Naive thymus-derived CD4-positive, alpha-beta T cell (primary cell): ENCODE data around the gene CENPH. TPM values are rescaled to one million over a fixed set of nuclear protein-coding genes. Genes with fewer than 3 reads are reported as not detected.

ENCODE experiments used
- ATAC-seq: fragments of 150-1000 bp; cut with Tn5 transposase; 2 replicates; pipeline ENCODE4 v1.10.0; 2021; ENCODE audit warnings: mild to moderate bottlenecking, moderate library complexity
- CTCF ChIA-PET: fragments of 350-600 bp; sonication (Branson Sonifier 250); formaldehyde crosslinking; loops from one replicate; lab custom pipeline; 2021; ENCODE audit warnings: antibody characterized with exemption; lab: Charles Lee
- POLR2A ChIA-PET: fragments of 350-600 bp; sonication (Branson Sonifier 250); formaldehyde crosslinking; loops from one replicate; lab custom pipeline; 2021; ENCODE audit warnings: antibody characterized with exemption, inconsistent platforms; lab: Charles Lee
- DNase-seq, 9 donors: peaks; one replicate each; pipeline versions ENCODE4 v3.0.0 to v3.0.0-alpha.2; 2020 to 2022; ENCODE audit warnings: mixed read lengths in 1 of 9
- H3K27ac ChIP-seq: one replicate; pipeline ENCODE4 v1.7.0; 2013; ENCODE audit warnings: mild to moderate bottlenecking, low read depth, low read length, moderate library complexity
- H3K27me3 ChIP-seq, 2 donors: one replicate each; pipeline ENCODE4 v1.7.0; 2013; ENCODE audit warnings: low read length in 2 of 2, mild to moderate bottlenecking in 2 of 2, moderate library complexity in 2 of 2; ENCODE audit not compliant: control insufficient read depth in 2 of 2, insufficient read depth in 2 of 2
- H3K36me3 ChIP-seq, 3 experiments: 1 replicate in 2 of 3; 2 replicates in 1 of 3; pipeline ENCODE4 v1.7.0; 2013; ENCODE audit warnings: low read length in 3 of 3, mild to moderate bottlenecking in 3 of 3, moderate library complexity in 1 of 3; ENCODE audit not compliant: insufficient read depth in 3 of 3, control insufficient read depth in 2 of 3
- H3K4me1 ChIP-seq, 2 donors: one replicate each; pipeline ENCODE4 v1.7.0; 2013; ENCODE audit warnings: low read length in 2 of 2, mild to moderate bottlenecking in 2 of 2, moderate library complexity in 1 of 2; ENCODE audit not compliant: control insufficient read depth in 2 of 2, insufficient read depth in 2 of 2
- H3K4me3 ChIP-seq: 2 replicates; pipeline ENCODE4 v1.7.0; 2013; ENCODE audit warnings: mild to moderate bottlenecking, low read length
- H3K9me3 ChIP-seq, 3 experiments: 1 replicate in 2 of 3; 2 replicates in 1 of 3; pipeline ENCODE4 v1.7.0; 2013; ENCODE audit warnings: low read length in 3 of 3; ENCODE audit not compliant: control insufficient read depth in 2 of 3
- H3K27ac Mint-ChIP-seq, 9 donors: one replicate each; pipeline ENCODE4 v1.8.0; 2020 to 2022; ENCODE audit warnings: mixed read lengths in 9 of 9, mild to moderate bottlenecking in 8 of 9, moderate library complexity in 5 of 9, inconsistent platforms in 2 of 9
- H3K27me3 Mint-ChIP-seq, 5 donors: one replicate each; pipeline ENCODE4 v1.8.0; 2021 to 2022; ENCODE audit warnings: mixed read lengths in 5 of 5, mild to moderate bottlenecking in 1 of 5
- H3K36me3 Mint-ChIP-seq, 5 donors: one replicate each; pipeline ENCODE4 v1.8.0; 2020 to 2022; ENCODE audit warnings: mixed read lengths in 5 of 5, mild to moderate bottlenecking in 3 of 5, inconsistent platforms in 1 of 5
- H3K4me1 Mint-ChIP-seq, 7 donors: one replicate each; pipeline ENCODE4 v1.8.0; 2020 to 2022; ENCODE audit warnings: mixed read lengths in 7 of 7, mild to moderate bottlenecking in 3 of 7, inconsistent platforms in 1 of 7
- H3K4me3 Mint-ChIP-seq, 10 donors: one replicate each; pipeline ENCODE4 v1.8.0; 2020 to 2022; ENCODE audit warnings: mild to moderate bottlenecking in 10 of 10, mixed read lengths in 10 of 10, moderate library complexity in 6 of 10, inconsistent platforms in 2 of 10
- H3K9me3 Mint-ChIP-seq, 11 donors: one replicate each; pipeline ENCODE4 v1.8.0; 2020 to 2022; ENCODE audit warnings: mixed read lengths in 11 of 11, mild to moderate bottlenecking in 4 of 11, inconsistent platforms in 1 of 11, moderate library complexity in 1 of 11
- intact Hi-C, 2 donors: fragments of 100-400 bp; cut with micrococcal nuclease; formaldehyde crosslinking; loops; one replicate each; pipeline ENCODE4 v1.15.1; 2023
- polyA plus RNA-seq, 2 donors: library from polyadenylated mRNA; unstranded; fragments of 300-500 nt; fragmentation: Illumina TruSeq; gene quantifications; one replicate each; pipeline ENCODE4 v1.2.3, GENCODE V29; 2021
- total RNA-seq, 6 experiments: library from RNA in 5 of 6; stranded (reverse) in 5 of 6; gene quantifications; 1 replicate in 5 of 6; 2 replicates in 1 of 6; pipeline ENCODE4 v1.2.3 and lab custom pipeline; 2021 to 2026

The CENPH gene
- total and polyA plus RNA-seq, 7 experiments from 2014 or later: 3.4 to 25.3 (median 8.2) TPM

- H3K9me3 ChIP-seq: no peaks in the 10 kb centered on the region
- no peak overlapping the region for H3K27ac Mint-ChIP-seq
- no peak overlapping the region for H3K27ac ChIP-seq
- no peaks in the 10 kb centered on the region for H3K4me1 ChIP-seq
- no peak overlapping the region for H3K4me3 Mint-ChIP-seq
- no peaks in the 10 kb centered on the region for H3K27me3 ChIP-seq
- no peaks in the 10 kb centered on the region for H3K27me3 Mint-ChIP-seq
- H3K36me3 Mint-ChIP-seq: peaks cover 0 to 16% (median 0%) of the 10 kb centered on the region in 5 donors
- POLR2A ChIA-PET: no interaction called here
- intact Hi-C loops: no loop called here
- H3K4me3 ChIP-seq: no peak overlapping the region
- no peaks in the 10 kb centered on the region for H3K4me1 Mint-ChIP-seq
- CTCF ChIA-PET: no interaction called here
- ATAC-seq: no peak
- H3K9me3 Mint-ChIP-seq: no peaks in the 10 kb centered on the region
- DNase-seq: no peak
- no peaks in the 10 kb centered on the region for H3K36me3 ChIP-seq
Measured at GRCh38 chr5:69152731-69153130, 36.7 kb upstream of the CENPH start.

GRCh38 chr5:69156456-69156855, 32.9 kb upstream of the CENPH start:
- ATAC-seq (no peak), DNase-seq (no peak)
- Histone ChIP-seq H3K4me3 (no peak overlapping the region), H3K27ac (no peak overlapping the region), H3K27me3 (no peaks in the 10 kb centered on the region), H3K36me3 (no peaks in the 10 kb centered on the region), H3K9me3 (no peaks in the 10 kb centered on the region), H3K4me1 (no peaks in the 10 kb centered on the region)
- Mint-ChIP-seq H3K4me1 (no peaks in the 10 kb centered on the region), H3K9me3 (no peaks in the 10 kb centered on the region), H3K27me3 (no peaks in the 10 kb centered on the region), H3K36me3 (peaks cover 0 to 6% (median 0%) of the 10 kb centered on the region in 5 donors), H3K4me3 (no peak overlapping the region), H3K27ac (no peak overlapping the region)
- ChIA-PET POLR2A (no interaction called here), CTCF (no interaction called here)
- intact Hi-C loops: no loop called here

GRCh38 chr5:69158039-69158438, 31.3 kb upstream of the CENPH start:
- H3K4me1 Mint-ChIP-seq: no peaks in the 10 kb centered on the region

GRCh38 chr5:69160651-69161050, 28.7 kb upstream of the CENPH start:
- DNase-seq (no peak), ATAC-seq (no peak)
- CTCF ChIA-PET: interaction anchor here (0.5 kb wide), 1 partner anchor 163 kb away, joined by 3 read pairs; no protein-coding TSS in a partner anchor
- H3K27me3 Mint-ChIP-seq: no peaks in the 10 kb centered on the region
- H3K4me3 ChIP-seq: no peak overlapping the region
- intact Hi-C loops: loop anchor here in 1 of 2 donors (10.0 kb wide), 1 partner anchor 1996 kb away; no protein-coding TSS in a partner anchor
- peaks cover 0 to under 1% (median 0%) of the 10 kb centered on the region in 11 donors for H3K9me3 Mint-ChIP-seq
- POLR2A ChIA-PET: no interaction called here
- H3K27ac Mint-ChIP-seq: no peak overlapping the region
- no peaks in the 10 kb centered on the region for H3K4me1 ChIP-seq
- H3K36me3 ChIP-seq: no peaks in the 10 kb centered on the region
- H3K27ac ChIP-seq: no peak overlapping the region
- no peaks in the 10 kb centered on the region for H3K27me3 ChIP-seq
- H3K9me3 ChIP-seq: no peaks in the 10 kb centered on the region
- no peak overlapping the region for H3K4me3 Mint-ChIP-seq
- peaks cover 0 to 1% (median under 1%) of the 10 kb centered on the region in 7 donors for H3K4me1 Mint-ChIP-seq
- peaks cover 0 to under 1% (median 0%) of the 10 kb centered on the region in 5 donors for H3K36me3 Mint-ChIP-seq

More at GRCh38 chr5:69158039-69158438, 31.3 kb upstream of the CENPH start:
- Histone ChIP-seq H3K36me3 (no peaks in the 10 kb centered on the region), H3K27ac (no peak overlapping the region), H3K27me3 (no peaks in the 10 kb centered on the region), H3K9me3 (no peaks in the 10 kb centered on the region), H3K4me3 (no peak overlapping the region), H3K4me1 (no peaks in the 10 kb centered on the region)
- Mint-ChIP-seq H3K9me3 (no peaks in the 10 kb centered on the region), H3K27me3 (no peaks in the 10 kb centered on the region), H3K36me3 (peaks cover 0 to 6% (median 0%) of the 10 kb centered on the region in 5 donors), H3K4me3 (no peak overlapping the region), H3K27ac (no peak overlapping the region)
- DNase-seq (no peak), ATAC-seq (no peak)
- POLR2A ChIA-PET: no interaction called here
- intact Hi-C loops: no loop called here
- CTCF ChIA-PET: no interaction called here

DNA sequence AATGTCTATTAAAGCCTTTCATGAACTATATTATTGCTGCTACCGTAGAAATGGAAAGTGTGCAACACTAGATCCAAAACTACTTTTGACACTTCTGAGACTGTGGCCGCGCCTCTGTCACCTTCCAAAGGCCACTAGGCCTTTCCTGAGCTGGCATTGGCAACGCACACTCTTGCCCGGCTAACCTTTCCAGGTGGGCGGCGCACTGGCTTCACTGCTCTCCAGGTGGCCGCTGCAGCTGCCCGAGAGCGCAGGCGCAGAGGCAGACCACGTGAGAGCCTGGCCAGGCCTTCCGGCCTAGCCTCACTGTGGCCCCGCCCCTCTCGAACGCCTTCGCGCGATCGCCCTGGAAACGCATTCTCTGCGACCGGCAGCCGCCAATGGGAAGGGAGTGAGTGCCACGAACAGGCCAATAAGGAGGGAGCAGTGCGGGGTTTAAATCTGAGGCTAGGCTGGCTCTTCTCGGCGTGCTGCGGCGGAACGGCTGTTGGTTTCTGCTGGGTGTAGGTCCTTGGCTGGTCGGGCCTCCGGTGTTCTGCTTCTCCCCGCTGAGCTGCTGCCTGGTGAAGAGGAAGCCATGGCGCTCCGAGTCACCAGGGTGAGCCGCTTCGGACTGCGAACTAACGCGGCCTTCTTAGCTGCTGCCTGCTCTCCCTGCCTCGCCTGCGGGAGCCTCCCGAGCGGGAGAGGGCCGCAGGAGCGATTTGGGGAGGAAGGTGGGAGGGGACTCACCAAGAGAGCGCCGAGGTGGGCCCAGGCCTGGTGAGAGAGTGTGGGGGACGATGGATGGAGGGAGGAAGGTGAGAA, 22.5 kb upstream of the CENPH start, which contains the start of gene CCNB1:
CCNB1 (plus strand) TSS at position 465 of the 807 bp plus-strand sequence; CDS start at position 578, 113 bp downstream.
- Mint-ChIP-seq H3K27ac (peak within 1 kb of the TSS; percentile 77 to 94 (median 90)), H3K36me3 (peaks cover 0 to 25% (median 0%) of the 10 kb centered on the region in 5 donors), H3K4me3 (peak within 1 kb of the TSS; percentile 88 to 98 (median 94))

DNA sequence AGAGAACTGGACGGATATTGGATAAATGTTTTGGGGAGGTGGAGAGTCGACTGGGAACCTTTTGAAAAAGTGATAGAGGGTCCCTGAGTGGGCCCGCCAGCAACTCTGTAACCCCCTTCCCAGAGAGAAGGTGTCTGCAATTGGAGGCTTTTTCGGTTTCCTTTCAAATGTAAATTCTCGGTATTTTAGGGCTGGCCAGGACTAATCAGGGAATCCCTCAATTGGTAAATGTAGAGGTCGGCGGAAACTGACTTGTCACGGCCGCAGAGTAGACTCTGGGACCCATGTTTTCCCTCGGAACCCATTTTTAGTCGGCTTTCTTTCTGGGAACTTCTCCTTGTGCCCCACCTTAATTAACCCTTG, 21.9 kb upstream of the CENPH start:
- H3K27ac ChIP-seq: peak overlapping the region; percentile 68
- ATAC-seq (no peak), DNase-seq (no peak)
- intact Hi-C loops: loop anchor here (1.0 to 10.0 kb wide), 6 partner anchors 22 to 2003 kb away; partner anchors contain the start of genes CENPH (in 2 of the 2), AK6 (in 1 of the 2), CCDC125 (in 1 of the 2) and RAD17 (in 1 of the 2)
- no peaks in the 10 kb centered on the region for H3K27me3 ChIP-seq
- no peaks in the 10 kb centered on the region for H3K27me3 Mint-ChIP-seq
- H3K4me3 Mint-ChIP-seq: peak overlapping the region; percentile 88 to 98 (median 94)
- no peaks in the 10 kb centered on the region for H3K36me3 ChIP-seq
- H3K27ac Mint-ChIP-seq: peak overlapping the region; percentile 77 to 94 (median 90)
- POLR2A ChIA-PET: interaction anchor here (2.5 kb wide), 1 partner anchor 22 kb away, joined by 11 read pairs; the partner anchor contains the start of gene CENPH
- peak overlapping the region; percentile 78 for H3K4me3 ChIP-seq
- peaks cover 0 to 28% (median 0%) of the 10 kb centered on the region in 5 donors for H3K36me3 Mint-ChIP-seq
- peaks cover 17 to 47% (median 26%) of the 10 kb centered on the region in 7 donors for H3K4me1 Mint-ChIP-seq
- H3K9me3 Mint-ChIP-seq: peaks cover 0 to 4% (median 0%) of the 10 kb centered on the region in 11 donors
- peaks cover 5 to 15% of the 10 kb centered on the region in 2 donors for H3K4me1 ChIP-seq
- H3K9me3 ChIP-seq: no peaks in the 10 kb centered on the region
- CTCF ChIA-PET: interaction anchor here (1.1 to 1.4 kb wide), 2 partner anchors 74 to 167 kb away, joined by 3 to 4 read pairs; partner anchors contain the start of gene SLC30A5

More for the DNA sequence above, 22.5 kb upstream of the CENPH start, which contains the start of gene CCNB1:
- H3K9me3 Mint-ChIP-seq: peaks cover 0 to 4% (median 0%) of the 10 kb centered on the region in 11 donors
- ChIA-PET POLR2A (interaction anchor here (1.0 to 2.5 kb wide), 5 partner anchors 23 to 203 kb away, joined by 3 to 11 read pairs (median 4); partner anchors contain the start of genes AK6, CCDC125, CDK7 and CENPH), CTCF (interaction anchor here (0.6 to 1.4 kb wide), 3 partner anchors 42 to 167 kb away, joined by 3 to 4 read pairs (median 3); partner anchors contain the start of gene SLC30A5)
- Histone ChIP-seq H3K27ac (peak within 1 kb of the TSS; percentile 68), H3K36me3 (no peaks in the 10 kb centered on the region), H3K4me3 (peak within 1 kb of the TSS; percentile 78), H3K27me3 (no peaks in the 10 kb centered on the region), H3K4me1 (peaks cover 5 to 15% of the 10 kb centered on the region in 2 donors), H3K9me3 (no peaks in the 10 kb centered on the region)
- ATAC-seq: peak; percentile 100
- peak; percentile 91 to 98 (median 94) for DNase-seq
- H3K4me1 Mint-ChIP-seq: peaks cover 17 to 44% (median 26%) of the 10 kb centered on the region in 7 donors
- no peaks in the 10 kb centered on the region for H3K27me3 Mint-ChIP-seq
- intact Hi-C loops: loop anchor here (1.0 to 10.0 kb wide), 8 partner anchors 22 to 2002 kb away; partner anchors contain the start of genes AK6 (in 2 of the 2), CDK7 (in 2 of the 2), CENPH (in 2 of the 2) and RAD17 (in 2 of the 2)
